ENCODE data around the gene NABP2.

Gene NABP2

DNA sequence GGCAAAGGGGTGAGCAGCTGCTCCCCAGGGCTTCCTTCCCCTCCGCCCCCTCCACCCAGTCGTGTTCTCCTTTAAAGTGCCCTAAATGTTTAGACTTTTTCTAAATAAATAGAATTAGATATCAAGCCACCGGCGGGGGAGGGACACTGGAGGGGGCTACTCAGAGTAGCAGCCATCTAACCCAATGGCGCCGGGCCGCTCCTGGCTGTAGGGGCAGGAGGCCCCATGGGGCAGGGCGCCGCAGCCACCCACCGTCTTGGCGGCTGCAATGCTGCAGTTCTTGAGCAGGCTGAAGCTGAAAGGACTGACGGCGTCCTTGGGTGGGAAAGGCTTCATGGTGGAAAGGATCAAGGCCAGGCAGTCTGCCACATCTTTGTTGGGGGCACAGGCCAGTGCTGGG is 18.8 kb downstream of the NABP2 start:
- H3K4me3 ChIP-seq (ENCODE audit: low read depth, low read length) = no peak overlapping the region
- DNase-seq (ENCODE audit: low read depth) = no peak
- no peak for TF ChIP-seq CTCF (IDR thresholded peaks at IDR 0.05; ENCODE audit: insufficient read depth, low read depth, low read length, missing control alignments)

DNA sequence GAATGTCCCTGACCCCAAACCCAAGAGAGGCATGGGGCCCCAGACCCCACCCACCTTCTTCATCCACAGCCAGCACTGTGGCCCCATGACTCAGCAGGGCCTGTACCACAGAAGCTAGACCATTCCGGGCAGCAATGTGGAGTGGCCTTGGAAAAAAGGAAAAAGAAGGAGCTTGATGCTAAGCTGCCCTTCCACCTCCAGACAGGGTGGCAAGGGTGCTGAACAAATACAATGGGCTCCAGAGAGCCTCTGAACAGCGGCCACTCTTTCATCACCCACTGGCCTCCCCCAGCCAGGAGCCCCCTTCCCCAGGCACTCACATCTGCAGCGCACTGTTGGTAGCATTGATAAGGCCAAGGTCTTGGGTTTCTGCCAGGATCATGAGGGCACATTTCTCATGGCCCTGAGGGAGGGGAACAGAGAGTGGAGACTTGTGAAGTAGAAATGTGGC is 19.6 kb downstream of the NABP2 start:
- no peak for TF ChIP-seq CTCF (IDR thresholded peaks at IDR 0.05; ENCODE audit: insufficient read depth, low read depth, low read length, missing control alignments)
- H3K4me3 ChIP-seq (ENCODE audit: low read depth, low read length) = no peak overlapping the region
- DNase-seq (ENCODE audit: low read depth) = no peak

DNA sequence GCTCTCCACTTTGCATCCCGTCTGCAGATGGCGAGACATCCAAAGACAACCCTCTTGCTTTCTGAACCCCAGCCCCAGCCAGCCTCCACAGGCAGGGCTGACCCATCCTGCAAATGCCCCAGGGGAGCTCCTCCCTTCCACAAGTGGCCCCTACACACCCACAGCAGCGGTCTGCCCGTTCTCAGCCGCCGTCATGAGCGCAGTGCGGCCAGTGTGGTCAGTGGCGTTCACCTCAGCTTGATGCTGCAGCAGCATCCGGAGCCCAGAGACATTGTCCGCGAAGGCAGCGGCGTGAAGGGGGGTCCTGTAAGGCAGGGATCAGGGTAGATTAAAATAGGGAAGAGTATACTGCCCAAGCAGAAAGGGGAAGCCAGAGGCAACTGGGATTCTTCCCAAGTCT is 20.4 kb downstream of the NABP2 start:
- no peak for DNase-seq (ENCODE audit: low read depth)
- TF ChIP-seq CTCF (IDR thresholded peaks at IDR 0.05; ENCODE audit: insufficient read depth, low read depth, low read length, missing control alignments) = no peak
- no peak overlapping the region for H3K4me3 ChIP-seq (ENCODE audit: low read depth, low read length)

GRCh38 chr12:56247923-56248322 is 23.8 kb downstream of the NABP2 start:
- no peak for DNase-seq (ENCODE audit: low read depth)
- H3K4me3 ChIP-seq (ENCODE audit: low read depth, low read length) = no peak overlapping the region

GRCh38 chr12:56248711-56249110 is 24.6 kb downstream of the NABP2 start:
- H3K4me3 ChIP-seq (ENCODE audit: low read depth, low read length) = no peak overlapping the region
- no peak for DNase-seq (ENCODE audit: low read depth)
- TF ChIP-seq CTCF (IDR thresholded peaks at IDR 0.05; ENCODE audit: insufficient read depth, low read depth, low read length, missing control alignments) = no peak

More at GRCh38 chr12:56247923-56248322, 23.8 kb downstream of the NABP2 start:
- no peak for TF ChIP-seq CTCF (IDR thresholded peaks at IDR 0.05; ENCODE audit: insufficient read depth, low read depth, low read length, missing control alignments)

- TF ChIP-seq CTCF (IDR thresholded peaks at IDR 0.05; ENCODE audit: insufficient read depth, low read depth, low read length, missing control alignments) = no peak
- no peak for DNase-seq (ENCODE audit: low read depth)
- no peak overlapping the region for H3K4me3 ChIP-seq (ENCODE audit: low read depth, low read length)
Observed at GRCh38 chr12:56252649-56253048, 28.5 kb downstream of the NABP2 start.

- H3K4me3 ChIP-seq (ENCODE audit: low read depth, low read length) = no peak overlapping the region
- DNase-seq (ENCODE audit: low read depth) = no peak
- TF ChIP-seq CTCF (IDR thresholded peaks at IDR 0.05; ENCODE audit: insufficient read depth, low read depth, low read length, missing control alignments) = no peak
Observed at GRCh38 chr12:56253091-56253490, 28.9 kb downstream of the NABP2 start.

Data from GM12865 (cell line).